Kidney (tissue), 14 donors: Measurements from ENCODE around the gene C17orf113. TPM values are rescaled to one million over a fixed set of nuclear protein-coding genes. Genes with fewer than 3 reads are reported as not detected.

Experiments used
- DNase-seq, 5 donors: peaks; one replicate each; pipeline ENCODE4 v3.0.0-alpha.2; 2013 to 2020
- FAIRE-seq: peaks from 2 replicates; lab custom pipeline; 2012; peaks lifted over from hg19 to GRCh38; lab: Jason Lieb, UNC
- H3K27ac ChIP-seq, 2 donors: one replicate each; pipeline ENCODE4 v1.7.0; 2013; ENCODE audit warnings: low read depth in 2 of 2, low read length in 2 of 2, inconsistent platforms in 1 of 2
- H3K27me3 ChIP-seq: one replicate; pipeline ENCODE4 v1.7.1; 2013; ENCODE audit warnings: low read length, inconsistent platforms; ENCODE audit not compliant: control insufficient read depth, insufficient read depth
- H3K36me3 ChIP-seq, 3 donors: one replicate each; pipeline versions ENCODE4 v1.7.0 to v1.7.1; 2013; ENCODE audit warnings: low read length in 3 of 3, control low read depth in 1 of 3, inconsistent platforms in 1 of 3; ENCODE audit not compliant: insufficient read depth in 3 of 3, control insufficient read depth in 2 of 3
- H3K4me1 ChIP-seq, 3 donors: one replicate each; pipeline versions ENCODE4 v1.7.0 to v1.7.1; 2013; ENCODE audit warnings: low read length in 3 of 3, inconsistent platforms in 1 of 3, low read depth in 1 of 3; ENCODE audit not compliant: control insufficient read depth in 2 of 3, insufficient read depth in 2 of 3
- H3K4me3 ChIP-seq, 3 donors: one replicate each; pipeline versions ENCODE4 v1.7.0 to v1.8.1; 2013; ENCODE audit warnings: low read length in 3 of 3, control low read depth in 1 of 3, inconsistent platforms in 1 of 3
- H3K9ac ChIP-seq, 3 donors: one replicate each; pipeline versions ENCODE4 v1.7.0 to v1.7.1; 2013; ENCODE audit warnings: low read length in 3 of 3, control low read depth in 1 of 3, inconsistent platforms in 1 of 3
- H3K9me3 ChIP-seq, 3 donors: one replicate each; pipeline versions ENCODE4 v1.7.0 to v1.7.1; 2013; ENCODE audit warnings: low read length in 3 of 3, control low read depth in 1 of 3, inconsistent platforms in 1 of 3; ENCODE audit not compliant: control insufficient read depth in 2 of 3, insufficient read depth in 1 of 3
- intact Hi-C: fragments of 100-400 bp; cut with DNase I; formaldehyde crosslinking; loops from one replicate; pipeline ENCODE4 v1.11.1; 2022
- polyA plus RNA-seq: library from polyadenylated mRNA; stranded (reverse); fragments of 350-450 nt; fragmentation: Illumina TruSeq; extraction: RNeasy Lipid Tissue Mini Kit (QIAGEN cat#74804); gene quantifications from one replicate; pipeline ENCODE4 v1.2.3, GENCODE V29; 2014; ENCODE audit warnings: low read depth, low replicate concordance; ENCODE audit not compliant: insufficient read depth
- total RNA-seq: library from RNA; stranded (reverse); fragmentation: NEBNext Ultra II Directional; extraction: Animal tissue kit (Norgen Biotek cat#: 25700); gene quantifications from one replicate; pipeline ENCODE4 v1.2.1, GENCODE V29; 2021
- TF ChIP-seq, protein P1 (sequence below): IDR thresholded peaks from 3 replicates; pipeline ENCODE4 v1.5.1; 2012; ENCODE audit warnings: mild to moderate bottlenecking, moderate library complexity, borderline replicate concordance; ENCODE audit not compliant: insufficient read depth; ENCODE audit errors: extremely low read depth
- donor health status: control.
- donor health status: control.
- donor health status: control.
- donor health status: control.
- donor health status: control.
- donor health status: DM: yes; HTN: yes; CAD: no.
- donor health status: Normal renal cell carcinoma (clear cell type).

C17orf113 gene
- total and polyA plus RNA-seq, 2 donors from 2014 or later, result 1.1 to 3.8 TPM

GRCh38 chr17:42002792-42003301, 47.6 kb downstream of the C17orf113 start:
- intact Hi-C loops, result no loop called here
- no peak overlapping the region for H3K9ac ChIP-seq
- FAIRE-seq (no peak), DNase-seq (no peak)
- peak overlapping the region in 1 of 2 donors; percentile 60 for H3K27ac ChIP-seq
- peak overlapping the region in 2 of 3 donors; percentile 11 to 37 for H3K4me3 ChIP-seq
- no peaks in the 10 kb centered on the region for H3K9me3 ChIP-seq
- H3K36me3 ChIP-seq, result peaks cover 13 to 26% (median 14%) of the 10 kb centered on the region in 3 donors
- H3K4me1 ChIP-seq, result peaks cover 0 to 25% (median 5%) of the 10 kb centered on the region in 3 donors
- TF ChIP-seq, protein P1, sequence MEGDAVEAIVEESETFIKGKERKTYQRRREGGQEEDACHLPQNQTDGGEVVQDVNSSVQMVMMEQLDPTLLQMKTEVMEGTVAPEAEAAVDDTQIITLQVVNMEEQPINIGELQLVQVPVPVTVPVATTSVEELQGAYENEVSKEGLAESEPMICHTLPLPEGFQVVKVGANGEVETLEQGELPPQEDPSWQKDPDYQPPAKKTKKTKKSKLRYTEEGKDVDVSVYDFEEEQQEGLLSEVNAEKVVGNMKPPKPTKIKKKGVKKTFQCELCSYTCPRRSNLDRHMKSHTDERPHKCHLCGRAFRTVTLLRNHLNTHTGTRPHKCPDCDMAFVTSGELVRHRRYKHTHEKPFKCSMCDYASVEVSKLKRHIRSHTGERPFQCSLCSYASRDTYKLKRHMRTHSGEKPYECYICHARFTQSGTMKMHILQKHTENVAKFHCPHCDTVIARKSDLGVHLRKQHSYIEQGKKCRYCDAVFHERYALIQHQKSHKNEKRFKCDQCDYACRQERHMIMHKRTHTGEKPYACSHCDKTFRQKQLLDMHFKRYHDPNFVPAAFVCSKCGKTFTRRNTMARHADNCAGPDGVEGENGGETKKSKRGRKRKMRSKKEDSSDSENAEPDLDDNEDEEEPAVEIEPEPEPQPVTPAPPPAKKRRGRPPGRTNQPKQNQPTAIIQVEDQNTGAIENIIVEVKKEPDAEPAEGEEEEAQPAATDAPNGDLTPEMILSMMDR, result no peak
- H3K27me3 ChIP-seq, result no peaks in the 10 kb centered on the region

DNA sequence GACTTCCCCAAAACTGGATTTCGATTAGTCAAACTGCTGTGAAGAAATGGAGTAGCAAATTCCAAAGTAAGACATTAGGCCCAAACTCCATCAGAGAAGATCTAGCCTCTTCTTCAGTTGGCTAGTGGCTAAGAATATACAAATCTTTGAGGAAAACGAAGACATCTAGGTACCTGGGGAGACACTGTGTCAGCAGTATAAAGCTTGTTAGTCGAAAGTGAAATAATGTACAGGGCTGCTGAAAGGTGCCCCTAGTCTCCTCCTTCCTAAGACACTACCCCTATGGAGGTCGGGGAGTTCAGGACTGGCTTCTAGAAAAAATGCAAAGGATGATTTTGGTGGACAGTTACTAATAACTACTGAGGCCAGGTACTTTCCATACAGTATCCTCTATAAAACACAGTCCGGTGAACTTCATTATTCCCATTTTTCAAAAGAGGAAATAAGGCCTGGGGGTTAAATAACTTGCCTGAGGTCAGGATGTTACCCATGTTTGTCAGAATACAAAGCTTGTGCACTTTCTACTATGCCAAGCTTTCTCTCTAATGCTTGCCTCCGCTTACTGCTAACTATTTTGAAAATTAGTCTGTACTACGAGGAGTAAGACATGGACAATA, 48.1 kb downstream of the C17orf113 start:
- DNase-seq, result no peak
- no peaks in the 10 kb centered on the region for H3K9me3 ChIP-seq
- no peak for FAIRE-seq
- H3K36me3 ChIP-seq, result peaks cover 13 to 31% (median 17%) of the 10 kb centered on the region in 3 donors
- no peaks in the 10 kb centered on the region for H3K27me3 ChIP-seq
- intact Hi-C loops, result no loop called here
- H3K9ac ChIP-seq, result no peak overlapping the region
- peak overlapping the region in 1 of 2 donors; percentile 1 for H3K27ac ChIP-seq
- peak overlapping the region in 1 of 3 donors; percentile 11 for H3K4me3 ChIP-seq
- peaks cover 0 to 25% (median 5%) of the 10 kb centered on the region in 3 donors for H3K4me1 ChIP-seq
- TF ChIP-seq, protein P1, result no peak

GRCh38 chr17:42001729-42002128, 48.7 kb downstream of the C17orf113 start:
- FAIRE-seq (no peak), DNase-seq (no peak)
- Histone ChIP-seq H3K36me3 (peaks cover 13 to 37% (median 21%) of the 10 kb centered on the region in 3 donors), H3K9ac (no peak overlapping the region), H3K27ac (no peak overlapping the region), H3K9me3 (no peaks in the 10 kb centered on the region), H3K27me3 (no peaks in the 10 kb centered on the region), H3K4me3 (no peak overlapping the region), H3K4me1 (peaks cover 0 to 25% (median 5%) of the 10 kb centered on the region in 3 donors)
- intact Hi-C loops, result no loop called here
- TF ChIP-seq, protein P1, result no peak
